Mammary epithelial cell (primary cell): ENCODE measurements around the gene NSD1.

ENCODE experiments used
- CTCF ChIP-seq, 2 donors: IDR thresholded peaks in 1 of 2; conservative IDR thresholded peaks in 1 of 2; 2 replicates each; pipeline ENCODE4 v1.5.1; 2011 to 2012; ENCODE audit warnings: inconsistent platforms in 2 of 2, low read length in 2 of 2, mild to moderate bottlenecking in 2 of 2, control low read depth in 1 of 2, low read depth in 1 of 2; ENCODE audit not compliant: insufficient read depth in 1 of 2; ENCODE audit errors: extremely low read depth in 1 of 2
- EZH2 ChIP-seq: IDR thresholded peaks from 2 replicates; pipeline ENCODE4 v1.6.1; 2012; ENCODE audit warnings: low read length, inconsistent platforms, borderline replicate concordance

- TF ChIP-seq CTCF (conservative IDR thresholded peaks at IDR 0.05 in 1 of 2, IDR thresholded peaks at IDR 0.05 in 1 of 2; ENCODE audit: extremely low read depth in 1 of 2, insufficient read depth in 1 of 2, low read depth in 1 of 2, low read length in 2 of 2) (no peak), EZH2 (no peak)
Measured at GRCh38 chr5:177154003-177154643, 20.6 kb downstream of the NSD1 start.
